Keratinocyte (primary cell): ENCODE data around the gene TRAPPC6A. TPM values are rescaled to one million over a fixed set of nuclear protein-coding genes. Genes with fewer than 3 reads are reported as not detected.

ENCODE experiments used
- DNase-seq: peaks from one replicate; pipeline ENCODE4 v3.0.0-alpha.2; 2011; ENCODE audit warnings: low read depth, missing footprints, low spot score
- FAIRE-seq: peaks from 2 replicates; lab custom pipeline; 2011; peaks lifted over from hg19 to GRCh38; lab: Jason Lieb, UNC
- H2AFZ ChIP-seq: 2 replicates; pipeline ENCODE4 v1.6.0; 2012; ENCODE audit warnings: low read length, control low read depth, inconsistent platforms; ENCODE audit not compliant: control insufficient read depth
- H3K27ac ChIP-seq: 2 replicates; pipeline ENCODE4 v1.5.1; 2011; ENCODE audit warnings: low read length; ENCODE audit not compliant: control insufficient read depth, insufficient read depth
- H3K27me3 ChIP-seq: 3 replicates; pipeline ENCODE4 v1.6.0; 2011; ENCODE audit warnings: low read length; ENCODE audit not compliant: control insufficient read depth, insufficient read depth; ENCODE audit errors: extremely low read depth
- H3K36me3 ChIP-seq, 2 experiments: 2 replicates in 1 of 2; 3 replicates in 1 of 2; pipeline ENCODE4 v1.5.1; 2011; ENCODE audit warnings: low read length in 2 of 2, mild to moderate bottlenecking in 1 of 2; ENCODE audit not compliant: control insufficient read depth in 2 of 2, insufficient read depth in 2 of 2; ENCODE audit errors: extremely low read depth in 1 of 2
- H3K4me1 ChIP-seq: 3 replicates; pipeline ENCODE4 v1.5.1; 2011; ENCODE audit warnings: low read length; ENCODE audit not compliant: control insufficient read depth, insufficient read depth; ENCODE audit errors: extremely low read depth
- H3K4me2 ChIP-seq: 3 replicates; pipeline ENCODE4 v1.6.0; 2011; ENCODE audit warnings: low read depth, low read length; ENCODE audit not compliant: control insufficient read depth, insufficient read depth; ENCODE audit errors: extremely low read depth
- H3K4me3 ChIP-seq, 3 experiments: fragments of 200-600 bp in 1 of 3; sonication (generic) in 1 of 3; 2 replicates in 2 of 3; 3 replicates in 1 of 3; pipeline ENCODE4 v1.5.1; 2011 to 2016; ENCODE audit warnings: low read length in 3 of 3, mild to moderate bottlenecking in 3 of 3, control low read depth in 2 of 3, inconsistent platforms in 1 of 3, low read depth in 1 of 3, mixed read lengths in 1 of 3, mixed run types in 1 of 3, moderate library complexity in 1 of 3; ENCODE audit not compliant: control insufficient read depth in 2 of 3, insufficient read depth in 2 of 3; ENCODE audit errors: extremely low read depth in 1 of 3
- H3K79me2 ChIP-seq: 2 replicates; pipeline ENCODE4 v1.6.0; 2012; ENCODE audit warnings: low read length; ENCODE audit not compliant: control insufficient read depth, insufficient read depth
- H3K9ac ChIP-seq: 3 replicates; pipeline ENCODE4 v1.6.0; 2011; ENCODE audit warnings: low read length; ENCODE audit not compliant: control insufficient read depth, insufficient read depth; ENCODE audit errors: extremely low read depth
- H3K9me1 ChIP-seq: 3 replicates; pipeline ENCODE4 v1.6.0; 2011; ENCODE audit warnings: low read length; ENCODE audit not compliant: control insufficient read depth, insufficient read depth; ENCODE audit errors: extremely low read depth
- H3K9me3 ChIP-seq: 2 replicates; pipeline ENCODE4 v1.5.1; 2012; ENCODE audit warnings: low read depth, low read length; ENCODE audit not compliant: control insufficient read depth
- H4K20me1 ChIP-seq: 3 replicates; pipeline ENCODE4 v1.6.0; 2011; ENCODE audit warnings: low read length; ENCODE audit not compliant: control insufficient read depth, insufficient read depth; ENCODE audit errors: extremely low read depth
- EZH2 ChIP-seq: IDR thresholded peaks from one replicate; pipeline ENCODE4 v1.6.1; 2012; ENCODE audit warnings: inconsistent platforms, mild to moderate bottlenecking, low read length, moderate library complexity
- dilution Hi-C: fragments of 300-500 bp; cut with MboI; formaldehyde crosslinking; loops from one replicate; pipeline ENCODE4 v1.7.0; 2020; ENCODE audit warnings: low sequenced_read_pairs; ENCODE audit not compliant: extremely low pct_ligation_motif_present
- polyA plus RNA-seq, 5 experiments: library from polyadenylated mRNA; depleted of rRNA in 3 of 5; stranded (reverse) in 3 of 5; stranded (forward) in 1 of 5; unstranded in 1 of 5; fragments of >200 nt; gene quantifications; 1 replicate in 1 of 5; 2 replicates in 3 of 5; 3 replicates in 1 of 5; pipeline versions ENCODE4 v1.2.1 to v1.2.3, GENCODE V29; 2011 to 2012; ENCODE audit warnings: missing spikeins in 2 of 5, low read depth in 1 of 5, low replicate concordance in 1 of 5
- TF ChIP-seq, protein P1 (sequence below), 3 experiments: IDR thresholded peaks in 1 of 3; conservative IDR thresholded peaks in 1 of 3; optimal IDR thresholded peaks in 1 of 3; 2 replicates in 2 of 3; 3 replicates in 1 of 3; pipeline versions ENCODE3 to v1.5.1; 2011; ENCODE audit warnings: low read length in 3 of 3, mild to moderate bottlenecking in 3 of 3, moderate library complexity in 2 of 3, control low read depth in 1 of 3, inconsistent platforms in 1 of 3; ENCODE audit not compliant: insufficient read depth in 2 of 3; ENCODE audit errors: extremely low read depth in 1 of 3

TRAPPC6A gene
- polyA plus RNA-seq, 1 donor (not counting 4 experiments of a cell fraction or from before 2014, with no cell fraction given): 4.7 TPM

DNA sequence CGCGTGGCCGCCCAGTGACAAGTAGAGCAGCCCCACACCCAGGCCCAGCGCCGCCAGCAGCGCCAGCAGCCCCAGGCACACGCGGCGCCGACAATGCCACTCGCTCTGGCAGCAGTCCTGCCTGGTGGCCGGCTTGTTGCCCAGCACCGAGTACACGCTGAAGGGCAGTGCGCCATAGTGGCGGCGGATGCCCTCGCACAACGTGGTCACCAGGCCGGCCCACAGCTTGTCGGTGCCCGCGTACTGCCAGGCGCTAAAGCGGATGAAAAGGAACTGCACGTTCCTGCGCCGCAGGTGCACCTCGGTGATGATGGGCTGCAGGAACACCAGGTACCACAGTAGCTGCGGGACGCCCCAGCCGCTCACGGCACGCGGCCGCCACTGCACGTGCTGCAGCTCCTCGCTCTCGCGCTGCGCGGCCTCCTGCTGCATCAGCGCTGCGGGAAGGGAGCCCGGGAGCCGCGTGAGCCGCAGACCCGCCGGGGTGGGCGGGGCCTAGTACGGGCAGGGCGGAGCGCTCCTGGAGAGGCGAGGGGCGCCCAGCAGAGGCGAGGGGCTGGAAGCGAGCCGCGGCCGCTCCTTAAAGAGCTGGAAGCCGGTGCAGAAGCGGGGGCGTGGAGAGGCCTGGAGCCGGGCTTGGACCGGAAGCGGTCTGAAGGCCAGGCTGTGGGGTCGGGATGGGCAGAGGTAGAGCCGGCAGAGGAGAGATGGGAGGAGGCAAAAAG, 24.5 kb downstream of the TRAPPC6A start:
- dilution Hi-C loops: no loop called here

DNA sequence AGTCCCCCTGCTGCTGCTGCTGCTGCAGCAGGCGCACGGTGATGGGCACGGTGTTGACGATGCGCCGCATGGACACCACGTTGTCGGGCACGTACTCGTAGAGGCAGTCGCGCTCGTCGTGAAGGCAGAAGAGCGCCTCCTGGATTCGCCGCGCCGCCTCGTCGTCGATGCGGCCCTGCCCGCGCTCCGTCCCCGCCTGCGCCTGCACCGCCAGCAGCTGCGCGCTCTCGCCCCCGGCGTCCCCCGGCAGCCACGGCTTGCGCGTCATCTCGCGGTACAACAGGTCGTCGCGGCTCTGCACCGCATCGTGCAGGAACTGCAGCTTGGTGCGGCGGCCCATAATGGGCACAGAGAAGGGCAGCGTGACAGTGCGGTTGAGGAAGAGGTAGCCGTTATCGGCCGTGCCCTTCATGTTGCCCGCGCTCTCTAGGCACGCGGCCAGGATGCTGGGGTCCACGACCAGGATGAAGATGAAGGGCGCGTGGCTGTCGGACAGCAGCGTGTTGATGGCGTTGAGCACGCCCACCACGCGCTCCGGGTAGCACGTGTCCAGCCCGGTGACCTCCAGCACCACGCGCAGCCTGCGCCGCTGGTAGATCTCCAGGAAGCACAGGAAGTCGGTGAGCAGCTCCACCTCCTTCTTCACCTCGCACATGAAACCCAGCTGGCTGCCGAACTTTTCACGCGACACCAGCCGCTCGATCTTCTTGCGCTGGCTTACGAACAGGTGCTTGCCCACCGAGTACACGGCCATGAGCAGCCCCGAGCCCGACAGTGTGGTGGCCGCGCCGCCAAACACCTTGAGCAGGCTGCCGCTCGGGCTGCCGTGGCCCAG, 25.3 kb downstream of the TRAPPC6A start:
- no peak for TF ChIP-seq EZH2
- TF ChIP-seq, protein P1, sequence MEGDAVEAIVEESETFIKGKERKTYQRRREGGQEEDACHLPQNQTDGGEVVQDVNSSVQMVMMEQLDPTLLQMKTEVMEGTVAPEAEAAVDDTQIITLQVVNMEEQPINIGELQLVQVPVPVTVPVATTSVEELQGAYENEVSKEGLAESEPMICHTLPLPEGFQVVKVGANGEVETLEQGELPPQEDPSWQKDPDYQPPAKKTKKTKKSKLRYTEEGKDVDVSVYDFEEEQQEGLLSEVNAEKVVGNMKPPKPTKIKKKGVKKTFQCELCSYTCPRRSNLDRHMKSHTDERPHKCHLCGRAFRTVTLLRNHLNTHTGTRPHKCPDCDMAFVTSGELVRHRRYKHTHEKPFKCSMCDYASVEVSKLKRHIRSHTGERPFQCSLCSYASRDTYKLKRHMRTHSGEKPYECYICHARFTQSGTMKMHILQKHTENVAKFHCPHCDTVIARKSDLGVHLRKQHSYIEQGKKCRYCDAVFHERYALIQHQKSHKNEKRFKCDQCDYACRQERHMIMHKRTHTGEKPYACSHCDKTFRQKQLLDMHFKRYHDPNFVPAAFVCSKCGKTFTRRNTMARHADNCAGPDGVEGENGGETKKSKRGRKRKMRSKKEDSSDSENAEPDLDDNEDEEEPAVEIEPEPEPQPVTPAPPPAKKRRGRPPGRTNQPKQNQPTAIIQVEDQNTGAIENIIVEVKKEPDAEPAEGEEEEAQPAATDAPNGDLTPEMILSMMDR (optimal IDR thresholded peaks at IDR 0.05 in 1 of 3, IDR thresholded peaks at IDR 0.05 in 1 of 3, conservative IDR thresholded peaks at IDR 0.05 in 1 of 3; ENCODE audit: extremely low read depth in 1 of 3, insufficient read depth in 2 of 3, low read length in 3 of 3): no peak
- Histone ChIP-seq H3K79me2 (no peaks in the 10 kb centered on the region), H3K9me1 (no peaks in the 10 kb centered on the region), H2AFZ (no peak overlapping the region), H3K9me3 (peaks cover 4% of the 10 kb centered on the region), H3K4me2 (peak overlapping the region; percentile 37), H3K9ac (no peak overlapping the region), H3K27me3 (peaks cover 24% of the 10 kb centered on the region), H4K20me1 (peaks cover 7% of the 10 kb centered on the region), H3K4me1 (peaks cover 29% of the 10 kb centered on the region), H3K4me3 (no peak overlapping the region), H3K27ac (no peak overlapping the region), H3K36me3 (no peaks in the 10 kb centered on the region)
- dilution Hi-C loops: no loop called here
- FAIRE-seq: no peak
- DNase-seq: no peak

More for the DNA sequence above, 24.5 kb downstream of the TRAPPC6A start:
- no peak overlapping the region for H3K4me3 ChIP-seq
- DNase-seq: no peak
- no peaks in the 10 kb centered on the region for H3K79me2 ChIP-seq
- H3K27ac ChIP-seq: no peak overlapping the region
- no peak overlapping the region for H3K9ac ChIP-seq
- H3K27me3 ChIP-seq: peaks cover 24% of the 10 kb centered on the region
- H4K20me1 ChIP-seq: peaks cover 7% of the 10 kb centered on the region
- H2AFZ ChIP-seq: no peak overlapping the region
- no peak for FAIRE-seq
- peaks cover 4% of the 10 kb centered on the region for H3K9me3 ChIP-seq
- TF ChIP-seq, protein P1 (optimal IDR thresholded peaks at IDR 0.05 in 1 of 3, IDR thresholded peaks at IDR 0.05 in 1 of 3, conservative IDR thresholded peaks at IDR 0.05 in 1 of 3; ENCODE audit: extremely low read depth in 1 of 3, insufficient read depth in 2 of 3, low read length in 3 of 3): no peak
- TF ChIP-seq EZH2: no peak
- no peaks in the 10 kb centered on the region for H3K9me1 ChIP-seq
- H3K4me1 ChIP-seq: peaks cover 29% of the 10 kb centered on the region
- H3K36me3 ChIP-seq: no peaks in the 10 kb centered on the region
- H3K4me2 ChIP-seq: peak overlapping the region; percentile 37
